IPS-20b (cell line): ENCODE results near the gene BCL7C.
A peak's percentile ranks its signal among the peaks of the same experiment; 100 is the strongest.
"Not testable (repeated sequence)": the region's sequence is repeated elsewhere in the genome, so short reads cannot be mapped to it uniquely, and the experiment has no call there.

ENCODE experiments used
- H3K27ac ChIP-seq: one replicate; pipeline ENCODE4 v1.5.1; 2013; ENCODE audit warnings: low read length
- H3K27me3 ChIP-seq: 2 replicates; pipeline ENCODE4 v1.6.1; 2013; ENCODE audit warnings: mild to moderate bottlenecking, low read length, inconsistent platforms; ENCODE audit not compliant: insufficient read depth
- H3K36me3 ChIP-seq: 2 replicates; pipeline ENCODE4 v1.6.1; 2013; ENCODE audit warnings: low read depth, mild to moderate bottlenecking, inconsistent platforms, low read length, moderate library complexity; ENCODE audit not compliant: insufficient read depth
- H3K4me1 ChIP-seq: 2 replicates; pipeline ENCODE4 v1.6.1; 2013; ENCODE audit warnings: mild to moderate bottlenecking, control low read depth, inconsistent platforms, low read length, moderate library complexity; ENCODE audit not compliant: insufficient read depth
- H3K4me3 ChIP-seq: 2 replicates; pipeline ENCODE4 v1.5.1; 2013; ENCODE audit warnings: mild to moderate bottlenecking, low read length, inconsistent platforms
- H3K9ac ChIP-seq: 2 replicates; pipeline ENCODE4 v1.6.1; 2013; ENCODE audit warnings: low read depth, mild to moderate bottlenecking, inconsistent platforms, low read length, moderate library complexity
- H3K9me3 ChIP-seq: 2 replicates; pipeline ENCODE4 v1.6.1; 2013; ENCODE audit warnings: mild to moderate bottlenecking, low read depth, low read length, inconsistent platforms; ENCODE audit not compliant: insufficient read depth

BCL7C gene

GRCh38 chr16:30891043-30891823 lies 2.6 kb downstream of the BCL7C start:
- H3K4me1 ChIP-seq, H3K27ac ChIP-seq, H3K9ac ChIP-seq, H3K4me3 ChIP-seq, H3K9me3 ChIP-seq, H3K36me3 ChIP-seq: not testable (repeated sequence)
- peaks cover 17% of the 10 kb centered on the region for H3K27me3 ChIP-seq

GRCh38 chr16:30889721-30890120 lies 4.2 kb downstream of the BCL7C start:
- peaks cover 11% of the 10 kb centered on the region; the same call in 1 of the 2 replicates for H3K36me3 ChIP-seq
- H3K4me1 ChIP-seq: no peaks in the 10 kb centered on the region
- no peak overlapping the region for H3K4me3 ChIP-seq
- H3K27ac ChIP-seq: no peak overlapping the region
- no peak overlapping the region for H3K9ac ChIP-seq
- no peaks in the 10 kb centered on the region for H3K9me3 ChIP-seq
- peaks cover 6% of the 10 kb centered on the region for H3K27me3 ChIP-seq

- Histone ChIP-seq H3K36me3 (peaks cover 12% of the 10 kb centered on the region; the same call in 1 of the 2 replicates), H3K27ac (no peak overlapping the region), H3K9ac (no peak overlapping the region)
Measured at GRCh38 chr16:30888856-30889499, 4.9 kb downstream of the BCL7C start.

GRCh38 chr16:30887927-30888326 lies 6.0 kb downstream of the BCL7C start:
- peaks cover 12% of the 10 kb centered on the region; the same call in 1 of the 2 replicates for H3K36me3 ChIP-seq
- no peaks in the 10 kb centered on the region for H3K4me1 ChIP-seq
- H3K9me3 ChIP-seq: no peaks in the 10 kb centered on the region

More at GRCh38 chr16:30888856-30889499, 4.9 kb downstream of the BCL7C start:
- Histone ChIP-seq H3K4me1 (no peaks in the 10 kb centered on the region), H3K27me3 (no peaks in the 10 kb centered on the region), H3K9me3 (no peaks in the 10 kb centered on the region), H3K4me3 (no peak overlapping the region)

GRCh38 chr16:30886145-30886544 lies 7.7 kb downstream of the BCL7C start:
- Histone ChIP-seq H3K27ac (no peak overlapping the region), H3K4me3 (no peak overlapping the region), H3K4me1 (no peaks in the 10 kb centered on the region), H3K27me3 (no peaks in the 10 kb centered on the region), H3K9me3 (no peaks in the 10 kb centered on the region), H3K9ac (no peak overlapping the region), H3K36me3 (peaks cover 12% of the 10 kb centered on the region; the same call in 1 of the 2 replicates)

More at GRCh38 chr16:30887927-30888326, 6.0 kb downstream of the BCL7C start:
- no peak overlapping the region for H3K9ac ChIP-seq
- H3K27ac ChIP-seq: no peak overlapping the region
- no peak overlapping the region for H3K4me3 ChIP-seq
- no peaks in the 10 kb centered on the region for H3K27me3 ChIP-seq

GRCh38 chr16:30885196-30885595 lies 8.7 kb downstream of the BCL7C start:
- no peaks in the 10 kb centered on the region for H3K4me1 ChIP-seq
- H3K27me3 ChIP-seq: no peaks in the 10 kb centered on the region
- no peaks in the 10 kb centered on the region for H3K9me3 ChIP-seq
- no peak overlapping the region for H3K27ac ChIP-seq
- H3K9ac ChIP-seq: no peak overlapping the region
- no peak overlapping the region for H3K4me3 ChIP-seq
- peaks cover 12% of the 10 kb centered on the region; the same call in 1 of the 2 replicates for H3K36me3 ChIP-seq

GRCh38 chr16:30884760-30885159 lies 9.1 kb downstream of the BCL7C start:
- Histone ChIP-seq H3K27ac (no peak overlapping the region), H3K4me3 (no peak overlapping the region), H3K9ac (no peak overlapping the region), H3K36me3 (peaks cover 12% of the 10 kb centered on the region; the same call in 1 of the 2 replicates), H3K4me1 (no peaks in the 10 kb centered on the region), H3K9me3 (no peaks in the 10 kb centered on the region), H3K27me3 (no peaks in the 10 kb centered on the region)

- Histone ChIP-seq H3K27ac (no peak overlapping the region), H3K4me1 (no peaks in the 10 kb centered on the region), H3K4me3 (no peak overlapping the region), H3K9ac (no peak overlapping the region), H3K36me3 (peaks cover 4% of the 10 kb centered on the region; the same call in 1 of the 2 replicates), H3K9me3 (no peaks in the 10 kb centered on the region), H3K27me3 (no peaks in the 10 kb centered on the region)
Measured at GRCh38 chr16:30882429-30883310, 11.2 kb downstream of the BCL7C start.

- Histone ChIP-seq H3K4me3 (peak overlapping the region; percentile 95), H3K27me3 (peaks cover 31% of the 10 kb centered on the region), H3K36me3 (no peaks in the 10 kb centered on the region), H3K4me1 (0 out of 2 replicates have a peak, but pooled peaks cover 6% of the 10 kb centered on the region), H3K9me3 (no peaks in the 10 kb centered on the region), H3K9ac (peak overlapping the region; percentile 99; the same call in 1 of the 2 replicates), H3K27ac (no peak overlapping the region)
Measured at GRCh38 chr16:30876867-30877266, 17.0 kb downstream of the BCL7C start.

- H3K4me3 ChIP-seq: peak overlapping the region; percentile 95
- H3K9ac ChIP-seq: peak overlapping the region; percentile 99
- H3K27me3 ChIP-seq: peaks cover 39% of the 10 kb centered on the region
- 0 out of 2 replicates have a peak, but pooled peaks cover 6% of the 10 kb centered on the region for H3K4me1 ChIP-seq
- H3K27ac ChIP-seq: peak overlapping the region; percentile 97
- no peaks in the 10 kb centered on the region for H3K9me3 ChIP-seq
- no peaks in the 10 kb centered on the region for H3K36me3 ChIP-seq
Measured at GRCh38 chr16:30875871-30876801, 17.7 kb downstream of the BCL7C start.
